OCI-LY3 (cell line): Measurements from ENCODE around the gene CCDC134.

Experiments
- CTCF ChIP-seq: fragments of 200-600, 300-600 bp; sonication (generic); IDR thresholded peaks from 2 replicates; pipeline ENCODE4 v1.5.1; 2014; ENCODE audit warnings: antibody characterized with exemption, low read length, low read depth
- EZH2phosphoT487 ChIP-seq: fragments of 200-600 bp; shearing (Covaris generic); IDR thresholded peaks from 2 replicates; pipeline ENCODE4 v1.6.1; 2018; ENCODE audit warnings: antibody characterized with exemption, mixed run types, low read depth

- no peak for TF ChIP-seq CTCF
- no peak for TF ChIP-seq EZH2phosphoT487
Observed at GRCh38 chr22:41772645-41773044, 27.8 kb upstream of the CCDC134 start.
